Osteoblast (primary cell): Measurements from ENCODE around the gene SH2D3A. TPM values are rescaled to one million over a fixed set of nuclear protein-coding genes. Genes with fewer than 3 reads are reported as not detected.

ENCODE experiments used
- DNase-seq: peaks from one replicate; pipeline ENCODE4 v3.0.0; 2011; ENCODE audit warnings: low spot score, mixed read lengths; ENCODE audit not compliant: insufficient read length; ENCODE audit errors: missing footprints
- H2AFZ ChIP-seq: 2 replicates; pipeline ENCODE4 v1.6.0; 2011; ENCODE audit warnings: mild to moderate bottlenecking, low read length
- H3K27ac ChIP-seq: 2 replicates; pipeline ENCODE4 v1.5.1; 2011; ENCODE audit warnings: mild to moderate bottlenecking, low read depth, low read length, moderate library complexity
- H3K27me3 ChIP-seq: 2 replicates; pipeline ENCODE4 v1.6.0; 2012; ENCODE audit warnings: mild to moderate bottlenecking, control low read depth, inconsistent platforms, low read length, moderate library complexity; ENCODE audit not compliant: insufficient read depth
- H3K36me3 ChIP-seq: 2 replicates; pipeline ENCODE4 v1.5.1; 2011; ENCODE audit warnings: mild to moderate bottlenecking, low read length, control low read depth, moderate library complexity; ENCODE audit not compliant: insufficient read depth
- H3K4me1 ChIP-seq: 2 replicates; pipeline ENCODE4 v1.5.1; 2011; ENCODE audit warnings: mild to moderate bottlenecking, low read length, control low read depth, moderate library complexity; ENCODE audit not compliant: insufficient read depth
- H3K4me2 ChIP-seq: 2 replicates; pipeline ENCODE4 v1.6.0; 2011; ENCODE audit warnings: mild to moderate bottlenecking, low read length; ENCODE audit not compliant: insufficient read depth
- H3K4me3 ChIP-seq: fragments of 200-600 bp; sonication (generic); 3 replicates; pipeline ENCODE4 v1.5.1; 2012; ENCODE audit warnings: mild to moderate bottlenecking, low read length, inconsistent platforms; ENCODE audit not compliant: insufficient read depth
- H3K79me2 ChIP-seq: 2 replicates; pipeline ENCODE4 v1.6.0; 2012; ENCODE audit warnings: mild to moderate bottlenecking, low read length, control low read depth, inconsistent platforms; ENCODE audit not compliant: insufficient read depth
- H3K9me3 ChIP-seq: 2 replicates; pipeline ENCODE4 v1.5.1; 2011; ENCODE audit warnings: low read depth, low read length, control low read depth
- H4K20me1 ChIP-seq: 2 replicates; pipeline ENCODE4 v1.6.0; 2012; ENCODE audit warnings: mild to moderate bottlenecking, low read length, control low read depth; ENCODE audit not compliant: insufficient read depth
- total RNA-seq: library from RNA; depleted of rRNA; stranded (reverse); fragments of >200 nt; gene quantifications from 2 replicates; pipeline ENCODE4 v1.2.3, GENCODE V29; 2012
- TF ChIP-seq, protein P1 (sequence below): IDR thresholded peaks from 2 replicates; pipeline ENCODE4 v1.5.1; 2011; ENCODE audit warnings: mild to moderate bottlenecking, low read depth, low read length, moderate library complexity; ENCODE audit errors: extremely low read depth

SH2D3A gene
- total RNA-seq, 1 donor = not detected

DNA sequence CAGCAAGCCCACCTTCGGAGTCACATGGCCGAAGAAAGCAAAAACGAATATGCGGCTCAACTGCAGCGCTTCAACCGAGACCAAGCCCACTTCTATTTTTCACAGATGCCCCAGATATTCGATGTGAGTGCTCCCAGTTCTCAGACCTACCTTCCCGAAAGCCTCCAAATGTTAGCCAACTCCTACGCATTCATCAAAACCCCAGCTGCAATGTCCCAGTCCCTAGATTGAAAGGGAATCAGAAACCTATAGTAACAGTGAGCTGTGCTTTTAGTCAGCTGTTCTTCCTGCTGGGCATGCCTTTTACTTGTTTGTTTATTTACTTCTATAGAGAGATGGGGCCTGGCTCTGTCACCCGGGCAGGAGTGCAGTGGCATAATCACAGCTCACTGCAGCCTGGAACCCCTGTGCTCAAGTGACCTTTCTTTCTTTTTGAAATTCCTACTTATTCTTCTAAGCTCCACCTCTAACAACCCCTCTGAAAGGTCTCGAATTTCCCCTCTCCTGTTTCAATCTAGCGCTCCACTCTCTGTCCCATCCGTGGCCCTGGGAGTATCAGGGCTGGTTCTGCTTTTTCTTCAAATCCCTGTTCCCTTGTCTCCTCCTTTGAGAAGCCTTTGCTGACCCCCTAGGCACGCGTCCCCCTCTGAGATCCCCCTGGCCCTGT lies 23.4 kb downstream of the SH2D3A start:
- H3K36me3 ChIP-seq = peaks cover 34% of the 10 kb centered on the region
- no peak overlapping the region for H3K4me3 ChIP-seq
- no peak overlapping the region for H2AFZ ChIP-seq
- H3K4me2 ChIP-seq = peak overlapping the region; percentile 59
- peak overlapping the region; percentile 0 for H3K27ac ChIP-seq
- DNase-seq = peak; percentile 48
- TF ChIP-seq, protein P1, sequence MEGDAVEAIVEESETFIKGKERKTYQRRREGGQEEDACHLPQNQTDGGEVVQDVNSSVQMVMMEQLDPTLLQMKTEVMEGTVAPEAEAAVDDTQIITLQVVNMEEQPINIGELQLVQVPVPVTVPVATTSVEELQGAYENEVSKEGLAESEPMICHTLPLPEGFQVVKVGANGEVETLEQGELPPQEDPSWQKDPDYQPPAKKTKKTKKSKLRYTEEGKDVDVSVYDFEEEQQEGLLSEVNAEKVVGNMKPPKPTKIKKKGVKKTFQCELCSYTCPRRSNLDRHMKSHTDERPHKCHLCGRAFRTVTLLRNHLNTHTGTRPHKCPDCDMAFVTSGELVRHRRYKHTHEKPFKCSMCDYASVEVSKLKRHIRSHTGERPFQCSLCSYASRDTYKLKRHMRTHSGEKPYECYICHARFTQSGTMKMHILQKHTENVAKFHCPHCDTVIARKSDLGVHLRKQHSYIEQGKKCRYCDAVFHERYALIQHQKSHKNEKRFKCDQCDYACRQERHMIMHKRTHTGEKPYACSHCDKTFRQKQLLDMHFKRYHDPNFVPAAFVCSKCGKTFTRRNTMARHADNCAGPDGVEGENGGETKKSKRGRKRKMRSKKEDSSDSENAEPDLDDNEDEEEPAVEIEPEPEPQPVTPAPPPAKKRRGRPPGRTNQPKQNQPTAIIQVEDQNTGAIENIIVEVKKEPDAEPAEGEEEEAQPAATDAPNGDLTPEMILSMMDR = no peak
- H4K20me1 ChIP-seq = peaks cover 11% of the 10 kb centered on the region
- peaks cover 27% of the 10 kb centered on the region for H3K79me2 ChIP-seq
- no peaks in the 10 kb centered on the region for H3K27me3 ChIP-seq
- no peaks in the 10 kb centered on the region for H3K9me3 ChIP-seq
- peaks cover 28% of the 10 kb centered on the region for H3K4me1 ChIP-seq

DNA sequence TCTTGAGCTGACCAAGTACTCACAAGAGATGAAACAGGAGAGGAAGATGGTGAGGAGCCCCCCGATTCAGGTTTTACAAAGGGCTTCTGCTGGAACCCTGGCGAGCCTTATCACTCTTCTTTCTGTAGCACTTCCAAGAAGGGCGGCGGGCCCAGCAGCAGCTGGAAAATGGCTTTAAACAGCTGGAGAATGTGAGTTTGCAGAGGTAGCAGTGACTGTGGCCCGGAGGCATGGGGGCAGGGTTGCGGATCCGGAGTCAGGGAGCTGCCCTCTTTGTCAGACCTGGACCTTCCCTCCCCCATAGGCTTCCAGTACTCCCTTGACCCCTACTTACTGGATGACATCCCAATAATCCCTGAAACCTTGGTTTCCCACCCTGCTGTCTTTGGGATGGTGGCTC lies 24.2 kb downstream of the SH2D3A start:
- Histone ChIP-seq H3K4me1 (peaks cover 36% of the 10 kb centered on the region), H3K79me2 (peaks cover 27% of the 10 kb centered on the region), H4K20me1 (peaks cover 11% of the 10 kb centered on the region), H2AFZ (no peak overlapping the region), H3K36me3 (peaks cover 27% of the 10 kb centered on the region), H3K27ac (no peak overlapping the region), H3K4me2 (no peak overlapping the region), H3K9me3 (no peaks in the 10 kb centered on the region), H3K4me3 (no peak overlapping the region), H3K27me3 (no peaks in the 10 kb centered on the region)
- TF ChIP-seq, protein P1 = no peak
- DNase-seq = peak; percentile 68

DNA sequence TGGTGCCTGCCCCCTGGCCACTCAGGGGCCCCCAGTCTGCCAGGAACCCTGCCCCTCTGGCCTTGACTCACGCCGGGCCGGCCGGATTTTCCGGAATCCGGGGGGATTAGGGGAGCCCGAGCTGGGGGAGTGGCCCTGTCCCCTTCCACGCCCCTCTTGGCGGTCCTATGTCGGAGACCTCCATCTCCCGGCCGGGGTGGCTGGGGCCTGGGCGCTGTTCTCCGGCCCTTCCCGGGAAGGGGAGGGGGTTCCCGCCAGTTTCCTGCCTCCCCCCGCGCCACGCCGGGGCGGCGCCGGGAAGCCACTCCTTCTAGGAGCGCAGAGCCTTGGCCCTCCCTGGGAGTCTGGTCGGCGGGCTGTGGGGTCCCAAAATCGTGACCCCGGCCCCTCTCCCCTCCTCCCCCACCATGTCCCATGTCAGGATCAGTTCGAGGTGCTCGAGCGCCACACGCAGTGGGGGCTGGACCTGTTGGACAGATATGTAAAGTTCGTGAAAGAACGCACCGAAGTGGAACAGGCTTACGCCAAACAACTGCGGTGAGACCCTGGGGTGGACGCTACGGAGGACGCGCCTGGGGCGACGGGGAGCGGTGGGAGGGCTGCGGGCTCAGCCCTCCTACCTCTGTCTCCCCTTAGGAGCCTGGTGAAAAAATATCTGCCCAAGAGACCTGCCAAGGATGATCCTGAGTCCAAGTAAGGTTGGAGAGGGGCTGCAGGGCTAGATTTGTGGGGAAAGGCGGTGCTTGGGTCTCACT lies 26.5 kb downstream of the SH2D3A start:
- Histone ChIP-seq H4K20me1 (peaks cover 7% of the 10 kb centered on the region), H3K36me3 (peaks cover 5% of the 10 kb centered on the region), H3K4me2 (peak overlapping the region; percentile 78), H3K9me3 (no peaks in the 10 kb centered on the region), H2AFZ (peak overlapping the region; percentile 57), H3K4me3 (peak overlapping the region; percentile 89), H3K27ac (peak overlapping the region; percentile 17), H3K4me1 (peaks cover 49% of the 10 kb centered on the region), H3K79me2 (peaks cover 29% of the 10 kb centered on the region), H3K27me3 (no peaks in the 10 kb centered on the region)
- peak; percentile 87 for DNase-seq
- TF ChIP-seq, protein P1 = no peak

DNA sequence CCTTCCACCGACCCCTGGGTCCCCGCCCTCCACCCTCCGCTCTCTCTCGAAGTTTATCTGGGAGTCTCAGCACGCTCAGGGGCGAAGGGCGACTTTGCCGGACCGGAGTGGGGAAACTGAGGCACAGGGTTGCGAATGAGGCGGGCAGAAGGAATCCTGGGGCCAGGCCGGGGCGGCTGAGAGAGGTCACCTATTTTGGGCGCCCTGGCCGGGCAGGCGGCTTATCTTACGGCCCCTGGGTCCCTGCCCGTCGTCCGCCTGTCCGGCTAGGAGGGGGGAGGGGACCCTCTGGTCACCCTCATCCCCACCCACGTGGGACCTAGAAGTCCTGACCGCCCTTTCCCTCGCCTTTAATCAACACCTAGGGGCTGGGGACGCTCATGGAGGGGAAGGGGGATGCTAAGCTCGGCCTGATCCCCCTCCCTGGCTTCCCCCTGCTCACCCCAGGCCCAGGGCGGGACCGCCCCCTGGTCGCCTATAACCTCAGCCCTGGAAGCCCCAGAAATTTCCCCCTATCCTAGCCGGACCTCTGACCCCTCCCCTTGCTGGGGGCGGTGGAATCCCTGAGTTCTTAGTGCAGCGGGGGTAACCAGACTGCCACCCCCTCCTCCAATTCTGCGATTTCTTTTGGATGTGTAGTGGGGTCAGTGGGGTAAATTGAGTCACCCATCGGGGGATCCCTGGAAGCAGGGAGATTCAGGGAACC lies 27.2 kb downstream of the SH2D3A start:
- peaks cover 7% of the 10 kb centered on the region for H4K20me1 ChIP-seq
- H3K27me3 ChIP-seq = no peaks in the 10 kb centered on the region
- H3K4me2 ChIP-seq = peak overlapping the region; percentile 78
- peaks cover 34% of the 10 kb centered on the region for H3K79me2 ChIP-seq
- TF ChIP-seq, protein P1 = no peak
- peaks cover 45% of the 10 kb centered on the region for H3K4me1 ChIP-seq
- H3K4me3 ChIP-seq = peak overlapping the region; percentile 89
- peak overlapping the region; percentile 69 for H2AFZ ChIP-seq
- H3K9me3 ChIP-seq = no peaks in the 10 kb centered on the region
- H3K27ac ChIP-seq = peak overlapping the region; percentile 17
- peaks cover 5% of the 10 kb centered on the region for H3K36me3 ChIP-seq
- peak; percentile 90 for DNase-seq
